Hepatocyte (in vitro differentiated cells): ENCODE results near the gene VSTM2L.

Experiments
- CTCF ChIP-seq: fragments of 200-600 bp; sonication (generic); IDR thresholded peaks from 2 replicates; pipeline ENCODE4 v1.5.1; 2016; ENCODE audit warnings: antibody characterized with exemption, mild to moderate bottlenecking; ENCODE audit not compliant: poor library complexity
- EZH2 ChIP-seq: fragments of 200-600 bp; sonication (generic); IDR thresholded peaks from 2 replicates; pipeline ENCODE4 v1.6.1; 2016; ENCODE audit warnings: antibody characterized with exemption, mild to moderate bottlenecking, borderline replicate concordance

- TF ChIP-seq CTCF (no peak), EZH2 (no peak)
Measured at GRCh38 chr20:37895166-37895565, 7.8 kb upstream of the VSTM2L start.
